Sigmoid colon (tissue), 7 donors: ENCODE data around the gene RAB6B. TPM values are rescaled to one million over a fixed set of nuclear protein-coding genes. Genes with fewer than 3 reads are reported as not detected.

ENCODE experiments used
- DNase-seq: peaks from one replicate; pipeline ENCODE4 v3.0.0-alpha.2; 2019
- H3K27ac ChIP-seq, 4 donors: fragments of 200-600 bp; sonication (generic); one replicate each; pipeline ENCODE4 v1.5.1; 2016 to 2019; ENCODE audit warnings: mild to moderate bottlenecking in 1 of 4
- H3K27me3 ChIP-seq, 3 donors: fragments of 200-600 bp; sonication (generic); one replicate each; pipeline ENCODE4 v1.5.1; 2019; ENCODE audit warnings: mild to moderate bottlenecking in 1 of 3
- H3K36me3 ChIP-seq, 4 donors: fragments of 200-600 bp; sonication (generic); one replicate each; pipeline ENCODE4 v1.5.1; 2016 to 2019
- H3K4me1 ChIP-seq, 4 donors: fragments of 200-600 bp; sonication (generic); one replicate each; pipeline ENCODE4 v1.5.1; 2017 to 2019
- H3K4me3 ChIP-seq, 4 donors: fragments of 200-600 bp; sonication (generic); one replicate each; pipeline ENCODE4 v1.5.1; 2017 to 2019; ENCODE audit warnings: mild to moderate bottlenecking in 2 of 4, moderate library complexity in 1 of 4
- H3K9me3 ChIP-seq, 4 donors: fragments of 200-600 bp in 3 of 4; sonication (generic) in 3 of 4; one replicate each; pipeline versions ENCODE4 v1.5.1 to v1.6.1; 2013 to 2019
- CTCF ChIP-seq, 4 experiments: fragments of 450-650 bp in 3 of 4; fragments of 200-600 bp in 1 of 4; IDR thresholded peaks; one replicate each; pipeline ENCODE4 v1.5.1; 2016 to 2019; ENCODE audit warnings: antibody characterized with exemption in 4 of 4, mild to moderate bottlenecking in 3 of 4, moderate library complexity in 2 of 4
- EP300 ChIP-seq, 4 donors: sonication (generic); formaldehyde crosslinking; IDR thresholded peaks; one replicate each; pipeline ENCODE4 v1.6.1; 2017; ENCODE audit warnings: antibody characterized with exemption in 4 of 4
- POLR2A ChIP-seq, 2 donors: fragments of 450-650 bp; IDR thresholded peaks; one replicate each; pipeline ENCODE4 v1.6.1; 2016; ENCODE audit warnings: antibody characterized with exemption in 2 of 2, mild to moderate bottlenecking in 2 of 2, moderate library complexity in 2 of 2
- POLR2AphosphoS5 ChIP-seq, 4 donors: sonication (generic); formaldehyde crosslinking; IDR thresholded peaks; one replicate each; pipeline ENCODE4 v1.6.1; 2017; ENCODE audit warnings: antibody characterized with exemption in 4 of 4
- WGBS, 2 donors: extraction: QIAGEN DNeasy Blood & Tissue Kit; methylation state at CpG; one replicate each; pipeline ENCODE4 v1.1.7; 2013; 5-methylcytosine and 5-hydroxymethylcytosine counted together
- intact Hi-C: fragments of 100-400 bp; cut with DNase I; formaldehyde crosslinking; loops from one replicate; pipeline ENCODE4 v1.15.1; 2023
- polyA plus RNA-seq, 3 donors: library from polyadenylated mRNA; stranded (reverse); fragments of 200-250 nt; gene quantifications; one replicate each; pipeline ENCODE4 v1.2.3, GENCODE V29; 2013
- total RNA-seq, 4 donors: library from RNA; depleted of rRNA; stranded (reverse); fragments of >200 nt; gene quantifications; one replicate each; pipeline ENCODE4 v1.1.0, GENCODE V29; 2016
- donor health status: healthy with polysubstance abuse.
- donor health status: Bipolar disorder and iron deficiency.
- donor health status: healthy.

RAB6B gene
- total and polyA plus RNA-seq, 7 donors: 0.60 to 19.7 (median 5.2) TPM

- Histone ChIP-seq H3K4me1 (no peaks in the 10 kb centered on the region), H3K27ac (no peak overlapping the region), H3K4me3 (no peak overlapping the region), H3K27me3 (no peaks in the 10 kb centered on the region), H3K9me3 (no peaks in the 10 kb centered on the region), H3K36me3 (no peaks in the 10 kb centered on the region)
- intact Hi-C loops: loop anchor here (10.0 kb wide), 1 partner anchor 1197 kb away; the partner anchor contains the start of gene NPHP3
- TF ChIP-seq POLR2AphosphoS5 (IDR thresholded peaks at IDR 0.05): no peak
- TF ChIP-seq EP300 (IDR thresholded peaks at IDR 0.05): no peak
- TF ChIP-seq CTCF (IDR thresholded peaks at IDR 0.05): no peak
- TF ChIP-seq POLR2A (IDR thresholded peaks at IDR 0.05): no peak
- no peak for DNase-seq
- WGBS, 2 donors: 94 to 96% methylated on average over 1 of the region's 1 CpG
Measured at GRCh38 chr3:133921592-133921991, 25.9 kb upstream of the RAB6B start.

DNA sequence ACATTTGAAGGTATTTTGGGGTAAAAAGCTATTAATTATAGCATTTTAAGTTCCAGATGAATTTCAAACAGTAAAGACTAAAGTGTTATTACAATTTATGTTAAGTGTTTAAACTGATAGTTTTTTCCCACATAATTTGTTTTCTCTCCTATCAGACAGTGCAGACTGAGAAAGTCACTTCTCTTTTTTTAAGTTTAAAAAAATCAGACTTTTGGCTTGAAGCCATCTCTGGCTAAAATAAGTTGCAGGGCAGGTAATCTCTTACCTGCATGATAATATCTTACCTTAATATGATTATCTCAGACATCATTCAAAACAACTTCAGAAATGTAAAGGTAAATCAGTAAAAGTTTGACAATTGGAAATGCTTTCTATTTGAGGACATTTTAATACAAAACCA is 21.5 kb upstream of the RAB6B start:
- DNase-seq: no peak
- H3K27me3 ChIP-seq: no peaks in the 10 kb centered on the region
- H3K36me3 ChIP-seq: no peaks in the 10 kb centered on the region
- intact Hi-C loops: no loop called here
- no peaks in the 10 kb centered on the region for H3K4me1 ChIP-seq
- no peak overlapping the region for H3K27ac ChIP-seq
- TF ChIP-seq CTCF (IDR thresholded peaks at IDR 0.05) (no peak), POLR2A (IDR thresholded peaks at IDR 0.05) (no peak), POLR2AphosphoS5 (IDR thresholded peaks at IDR 0.05) (no peak), EP300 (IDR thresholded peaks at IDR 0.05) (no peak)
- no peak overlapping the region for H3K4me3 ChIP-seq
- H3K9me3 ChIP-seq: no peaks in the 10 kb centered on the region

GRCh38 chr3:133915685-133916658 is 20.3 kb upstream of the RAB6B start:
- DNase-seq: no peak
- no peaks in the 10 kb centered on the region for H3K9me3 ChIP-seq
- no peaks in the 10 kb centered on the region for H3K27me3 ChIP-seq
- intact Hi-C loops: no loop called here
- H3K4me3 ChIP-seq: no peak overlapping the region
- H3K4me1 ChIP-seq: no peaks in the 10 kb centered on the region
- 68 to 75% methylated on average over 10 of the region's 10 CpGs for WGBS, 2 donors
- no peak for TF ChIP-seq POLR2A (IDR thresholded peaks at IDR 0.05)
- TF ChIP-seq CTCF (IDR thresholded peaks at IDR 0.05): no peak
- no peak for TF ChIP-seq POLR2AphosphoS5 (IDR thresholded peaks at IDR 0.05)
- no peaks in the 10 kb centered on the region for H3K36me3 ChIP-seq
- H3K27ac ChIP-seq: no peak overlapping the region

- Histone ChIP-seq H3K27ac (no peak overlapping the region), H3K36me3 (no peaks in the 10 kb centered on the region), H3K27me3 (no peaks in the 10 kb centered on the region), H3K4me1 (no peaks in the 10 kb centered on the region), H3K4me3 (no peak overlapping the region), H3K9me3 (no peaks in the 10 kb centered on the region)
- intact Hi-C loops: no loop called here
- no peak for DNase-seq
- no peak for TF ChIP-seq POLR2A (IDR thresholded peaks at IDR 0.05)
- TF ChIP-seq POLR2AphosphoS5 (IDR thresholded peaks at IDR 0.05): no peak
- no peak for TF ChIP-seq CTCF (IDR thresholded peaks at IDR 0.05)
- TF ChIP-seq EP300 (IDR thresholded peaks at IDR 0.05): no peak
- WGBS, 2 donors: 81 to 87% methylated on average over 12 of the region's 12 CpGs
Measured at GRCh38 chr3:133914839-133915600, 19.3 kb upstream of the RAB6B start.
